ENCODE data around the gene KLHL12.

KLHL12 gene

GRCh38 chr1:202879128-202879527 is 47.9 kb downstream of the KLHL12 start:
- TF ChIP-seq SIN3A (IDR thresholded peaks at IDR 0.05; ENCODE audit: borderline replicate concordance, insufficient read depth, low read length) (no peak), POLR2AphosphoS5 (IDR thresholded peaks at IDR 0.05; ENCODE audit: low read depth, low read length) (no peak), FOXP2 (optimal IDR thresholded peaks at IDR 0.05; ENCODE audit: borderline replicate concordance, extremely low read depth, extremely low read length, insufficient read depth) (no peak), TAF1 (IDR thresholded peaks at IDR 0.05; ENCODE audit: borderline replicate concordance, insufficient read depth, low read length) (no peak)
- TF ChIP-seq, protein P1, sequence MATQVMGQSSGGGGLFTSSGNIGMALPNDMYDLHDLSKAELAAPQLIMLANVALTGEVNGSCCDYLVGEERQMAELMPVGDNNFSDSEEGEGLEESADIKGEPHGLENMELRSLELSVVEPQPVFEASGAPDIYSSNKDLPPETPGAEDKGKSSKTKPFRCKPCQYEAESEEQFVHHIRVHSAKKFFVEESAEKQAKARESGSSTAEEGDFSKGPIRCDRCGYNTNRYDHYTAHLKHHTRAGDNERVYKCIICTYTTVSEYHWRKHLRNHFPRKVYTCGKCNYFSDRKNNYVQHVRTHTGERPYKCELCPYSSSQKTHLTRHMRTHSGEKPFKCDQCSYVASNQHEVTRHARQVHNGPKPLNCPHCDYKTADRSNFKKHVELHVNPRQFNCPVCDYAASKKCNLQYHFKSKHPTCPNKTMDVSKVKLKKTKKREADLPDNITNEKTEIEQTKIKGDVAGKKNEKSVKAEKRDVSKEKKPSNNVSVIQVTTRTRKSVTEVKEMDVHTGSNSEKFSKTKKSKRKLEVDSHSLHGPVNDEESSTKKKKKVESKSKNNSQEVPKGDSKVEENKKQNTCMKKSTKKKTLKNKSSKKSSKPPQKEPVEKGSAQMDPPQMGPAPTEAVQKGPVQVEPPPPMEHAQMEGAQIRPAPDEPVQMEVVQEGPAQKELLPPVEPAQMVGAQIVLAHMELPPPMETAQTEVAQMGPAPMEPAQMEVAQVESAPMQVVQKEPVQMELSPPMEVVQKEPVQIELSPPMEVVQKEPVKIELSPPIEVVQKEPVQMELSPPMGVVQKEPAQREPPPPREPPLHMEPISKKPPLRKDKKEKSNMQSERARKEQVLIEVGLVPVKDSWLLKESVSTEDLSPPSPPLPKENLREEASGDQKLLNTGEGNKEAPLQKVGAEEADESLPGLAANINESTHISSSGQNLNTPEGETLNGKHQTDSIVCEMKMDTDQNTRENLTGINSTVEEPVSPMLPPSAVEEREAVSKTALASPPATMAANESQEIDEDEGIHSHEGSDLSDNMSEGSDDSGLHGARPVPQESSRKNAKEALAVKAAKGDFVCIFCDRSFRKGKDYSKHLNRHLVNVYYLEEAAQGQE (IDR thresholded peaks at IDR 0.05; ENCODE audit: insufficient read depth in 1 of 2, low read depth in 2 of 2, low read length in 2 of 2): no peak

DNA sequence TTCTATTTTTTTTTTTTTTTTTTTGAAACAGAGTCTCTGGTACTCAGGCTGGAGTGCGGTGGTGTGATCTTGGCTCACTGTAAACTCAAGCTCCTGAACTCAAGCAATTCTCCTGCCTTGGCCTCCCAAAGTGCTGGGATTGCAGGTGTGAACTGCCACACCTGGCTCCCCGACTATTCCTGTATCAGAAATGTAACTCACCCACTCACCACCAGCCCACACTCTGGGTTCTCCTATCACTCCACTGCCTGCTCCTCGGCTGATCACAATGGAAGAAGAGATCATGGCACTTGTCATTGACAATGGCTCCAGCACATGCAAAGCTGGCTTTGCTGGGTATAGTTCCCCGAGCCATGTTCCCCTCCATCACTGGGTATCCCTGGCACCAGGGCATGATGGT is 54.0 kb downstream of the KLHL12 start:
- TF ChIP-seq SIN3A (IDR thresholded peaks at IDR 0.05; ENCODE audit: borderline replicate concordance, insufficient read depth, low read length) (no peak), TAF1 (IDR thresholded peaks at IDR 0.05; ENCODE audit: borderline replicate concordance, insufficient read depth, low read length) (no peak), POLR2AphosphoS5 (IDR thresholded peaks at IDR 0.05; ENCODE audit: low read depth, low read length) (no peak), FOXP2 (optimal IDR thresholded peaks at IDR 0.05; ENCODE audit: borderline replicate concordance, extremely low read depth, extremely low read length, insufficient read depth) (no peak)
- TF ChIP-seq, protein P1 (IDR thresholded peaks at IDR 0.05; ENCODE audit: insufficient read depth in 1 of 2, low read depth in 2 of 2, low read length in 2 of 2): no peak

GRCh38 chr1:202871367-202871766 is 55.7 kb downstream of the KLHL12 start:
- TF ChIP-seq FOXP2 (optimal IDR thresholded peaks at IDR 0.05; ENCODE audit: borderline replicate concordance, extremely low read depth, extremely low read length, insufficient read depth) (no peak), SIN3A (IDR thresholded peaks at IDR 0.05; ENCODE audit: borderline replicate concordance, insufficient read depth, low read length) (no peak), TAF1 (IDR thresholded peaks at IDR 0.05; ENCODE audit: borderline replicate concordance, insufficient read depth, low read length) (no peak), POLR2AphosphoS5 (IDR thresholded peaks at IDR 0.05; ENCODE audit: low read depth, low read length) (no peak)
- TF ChIP-seq, protein P1 (IDR thresholded peaks at IDR 0.05; ENCODE audit: insufficient read depth in 1 of 2, low read depth in 2 of 2, low read length in 2 of 2): no peak

DNA sequence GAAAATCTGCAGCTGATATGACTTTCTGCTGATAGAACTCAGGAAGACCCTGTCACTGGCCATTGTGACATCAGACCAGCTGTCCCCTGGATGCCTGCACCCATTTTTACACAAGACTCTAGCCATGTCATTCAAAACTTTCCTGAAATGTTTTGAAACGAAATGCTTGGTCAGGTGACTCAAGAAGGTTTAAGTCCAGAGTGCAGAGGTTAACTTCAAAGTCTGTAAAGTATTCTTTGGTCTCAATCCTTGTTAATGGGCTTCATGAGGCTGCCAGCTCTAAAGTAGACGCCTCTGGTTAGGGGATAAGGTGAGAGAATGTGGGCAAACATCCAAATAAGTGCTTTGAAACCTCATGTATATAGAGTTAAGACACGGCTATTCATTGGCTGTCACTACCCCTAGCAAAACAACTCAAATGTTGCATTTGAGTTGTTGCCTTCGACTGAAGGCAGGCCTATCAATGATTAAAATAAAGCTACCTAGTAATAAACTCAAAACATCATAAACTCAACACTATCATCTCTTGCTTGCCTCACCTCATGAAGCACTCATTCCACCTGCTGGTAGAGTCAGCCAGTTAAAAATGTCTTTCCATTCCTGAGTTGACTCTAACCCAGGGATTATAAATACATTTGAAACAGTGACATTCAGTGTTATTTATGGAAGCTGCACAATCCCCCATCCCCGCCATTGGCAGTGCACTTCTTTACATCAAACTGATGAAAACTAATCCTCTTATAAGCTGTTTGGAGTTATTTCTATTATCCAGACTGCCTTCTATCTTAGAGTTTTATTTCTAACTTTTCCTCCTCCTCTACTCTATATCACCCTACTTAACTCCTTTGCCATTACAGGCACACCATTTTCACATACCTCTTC is 64.1 kb downstream of the KLHL12 start:
- TF ChIP-seq SIN3A (IDR thresholded peaks at IDR 0.05; ENCODE audit: borderline replicate concordance, insufficient read depth, low read length) (no peak), FOXP2 (optimal IDR thresholded peaks at IDR 0.05; ENCODE audit: borderline replicate concordance, extremely low read depth, extremely low read length, insufficient read depth) (no peak), POLR2AphosphoS5 (IDR thresholded peaks at IDR 0.05; ENCODE audit: low read depth, low read length) (no peak), TAF1 (IDR thresholded peaks at IDR 0.05; ENCODE audit: borderline replicate concordance, insufficient read depth, low read length) (no peak)
- TF ChIP-seq, protein P1 (IDR thresholded peaks at IDR 0.05; ENCODE audit: insufficient read depth in 1 of 2, low read depth in 2 of 2, low read length in 2 of 2): no peak
